HFF-Myc (cell line): ENCODE measurements around the gene TSPAN13.

Source experiments
- DNase-seq: peaks from one replicate; pipeline ENCODE4 v3.0.0-alpha.2; 2011; ENCODE audit warnings: low read depth; ENCODE audit errors: extremely low read depth
- H3K4me3 ChIP-seq: replicated peaks from 2 replicates; pipeline ENCODE4 v1.5.1; 2011; ENCODE audit warnings: low read depth, mild to moderate bottlenecking, control low read depth, low read length
- TF ChIP-seq, protein P1 (sequence below): IDR thresholded peaks from 2 replicates; pipeline ENCODE4 v1.5.1; 2012; ENCODE audit warnings: mild to moderate bottlenecking, low read depth, low read length, control low read depth; ENCODE audit errors: missing control alignments

The TSPAN13 gene

DNA sequence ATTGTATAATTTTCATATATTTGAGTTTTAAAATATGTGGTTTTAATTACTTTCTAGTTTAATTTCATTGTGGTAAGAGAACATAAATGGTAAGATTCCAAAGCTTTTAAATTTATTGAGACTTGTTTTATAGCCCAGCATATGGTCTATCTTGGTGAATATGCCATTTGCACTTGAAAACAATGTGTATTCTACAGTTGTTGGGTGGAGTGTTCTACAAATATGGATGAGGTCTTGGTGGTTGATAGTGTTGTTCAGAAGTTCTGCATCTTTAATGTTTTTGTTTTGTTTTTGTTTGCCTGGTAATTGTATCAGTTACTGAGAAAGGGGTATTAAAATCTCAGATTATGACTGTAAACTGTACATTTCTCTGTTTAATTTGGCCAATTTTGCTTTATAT lies 37.6 kb upstream of the TSPAN13 start:
- no peak overlapping the region for H3K4me3 ChIP-seq
- TF ChIP-seq, protein P1, sequence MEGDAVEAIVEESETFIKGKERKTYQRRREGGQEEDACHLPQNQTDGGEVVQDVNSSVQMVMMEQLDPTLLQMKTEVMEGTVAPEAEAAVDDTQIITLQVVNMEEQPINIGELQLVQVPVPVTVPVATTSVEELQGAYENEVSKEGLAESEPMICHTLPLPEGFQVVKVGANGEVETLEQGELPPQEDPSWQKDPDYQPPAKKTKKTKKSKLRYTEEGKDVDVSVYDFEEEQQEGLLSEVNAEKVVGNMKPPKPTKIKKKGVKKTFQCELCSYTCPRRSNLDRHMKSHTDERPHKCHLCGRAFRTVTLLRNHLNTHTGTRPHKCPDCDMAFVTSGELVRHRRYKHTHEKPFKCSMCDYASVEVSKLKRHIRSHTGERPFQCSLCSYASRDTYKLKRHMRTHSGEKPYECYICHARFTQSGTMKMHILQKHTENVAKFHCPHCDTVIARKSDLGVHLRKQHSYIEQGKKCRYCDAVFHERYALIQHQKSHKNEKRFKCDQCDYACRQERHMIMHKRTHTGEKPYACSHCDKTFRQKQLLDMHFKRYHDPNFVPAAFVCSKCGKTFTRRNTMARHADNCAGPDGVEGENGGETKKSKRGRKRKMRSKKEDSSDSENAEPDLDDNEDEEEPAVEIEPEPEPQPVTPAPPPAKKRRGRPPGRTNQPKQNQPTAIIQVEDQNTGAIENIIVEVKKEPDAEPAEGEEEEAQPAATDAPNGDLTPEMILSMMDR, result no peak
- DNase-seq, result no peak

DNA sequence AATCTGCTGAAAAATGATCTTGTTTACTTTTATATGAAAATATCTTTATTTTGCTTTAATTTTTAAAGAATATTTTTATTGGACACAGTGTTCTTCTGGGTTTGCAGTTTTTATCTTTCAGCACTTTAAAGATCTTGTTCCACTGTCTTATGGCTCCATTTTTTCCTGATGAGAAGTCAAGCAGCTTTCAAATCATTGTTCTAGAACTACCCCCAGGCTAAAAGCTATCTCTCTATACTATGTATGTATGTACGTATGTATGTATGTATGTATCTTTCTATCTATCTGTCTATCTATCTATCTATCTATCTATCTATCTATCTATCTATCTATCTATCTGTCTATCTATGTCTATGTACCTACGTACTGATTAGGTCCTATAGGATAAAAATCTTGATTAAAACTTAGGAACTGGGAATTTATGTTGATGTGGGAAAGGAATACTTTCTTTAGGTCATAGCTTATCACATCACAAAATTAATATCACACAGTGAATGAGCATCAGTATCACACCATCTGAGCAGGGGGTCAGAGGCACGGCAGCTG lies 35.4 kb upstream of the TSPAN13 start:
- no peak for DNase-seq
- TF ChIP-seq, protein P1, result no peak
- H3K4me3 ChIP-seq, result no peak overlapping the region

DNA sequence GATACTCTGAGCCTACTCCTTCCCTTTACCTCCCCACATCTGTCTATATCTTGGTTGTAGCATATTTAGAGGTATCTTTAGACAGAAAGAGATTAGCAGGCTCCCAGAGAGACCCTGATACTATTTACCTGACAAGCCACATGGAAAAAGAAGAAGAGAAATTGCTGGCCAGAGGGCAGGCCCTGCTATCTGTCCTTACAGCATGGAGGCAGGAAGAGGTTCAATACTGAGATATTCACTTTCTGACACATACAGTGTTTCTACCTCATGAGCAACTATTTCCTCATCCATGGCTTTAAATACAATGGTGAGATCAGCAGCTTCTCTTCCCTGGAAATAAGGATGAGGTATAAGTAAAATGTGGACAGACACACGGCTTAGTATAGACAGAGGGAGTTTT lies 33.9 kb upstream of the TSPAN13 start:
- TF ChIP-seq, protein P1, result no peak
- no peak overlapping the region for H3K4me3 ChIP-seq
- no peak for DNase-seq

DNA sequence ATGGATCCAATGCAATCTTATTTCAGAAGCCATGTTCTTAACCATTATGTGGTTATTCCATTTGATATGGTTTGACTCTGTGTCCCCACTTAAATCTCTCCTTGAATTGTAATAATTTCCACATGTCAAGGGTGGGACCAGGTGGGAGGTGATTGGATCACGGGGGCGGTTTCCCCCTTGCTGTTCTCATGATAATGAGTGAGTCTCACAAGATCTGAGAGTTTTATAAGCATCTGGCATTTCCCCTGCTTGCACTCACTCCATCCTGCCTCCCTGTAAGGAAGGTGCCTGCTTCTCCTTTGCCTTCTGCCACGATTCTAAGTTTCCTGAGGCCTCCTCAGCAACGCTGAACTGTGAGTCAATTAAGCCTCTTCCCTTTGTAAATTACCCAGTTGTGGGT lies 32.0 kb upstream of the TSPAN13 start:
- no peak overlapping the region for H3K4me3 ChIP-seq
- TF ChIP-seq, protein P1, result no peak
- DNase-seq, result no peak

DNA sequence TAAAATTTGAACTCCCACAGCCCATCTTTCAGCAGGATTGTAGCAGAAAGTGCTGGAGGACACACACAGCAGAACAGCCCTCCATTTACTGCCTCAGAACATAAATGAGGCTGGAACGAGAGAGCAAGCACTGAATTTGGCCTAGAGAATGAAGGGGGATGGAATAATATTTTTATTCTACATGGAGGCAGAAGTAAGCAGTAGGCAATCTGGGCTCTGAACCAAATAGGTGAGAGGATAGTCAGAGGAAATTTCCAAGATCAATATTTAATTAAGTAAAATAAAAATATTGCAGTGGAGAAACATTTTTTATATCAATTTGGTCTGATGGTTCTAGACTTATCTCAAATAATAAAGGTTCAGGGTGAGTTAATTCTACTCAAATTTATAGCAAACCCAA lies 29.2 kb upstream of the TSPAN13 start:
- DNase-seq, result no peak
- TF ChIP-seq, protein P1, result no peak
- no peak overlapping the region for H3K4me3 ChIP-seq

DNA sequence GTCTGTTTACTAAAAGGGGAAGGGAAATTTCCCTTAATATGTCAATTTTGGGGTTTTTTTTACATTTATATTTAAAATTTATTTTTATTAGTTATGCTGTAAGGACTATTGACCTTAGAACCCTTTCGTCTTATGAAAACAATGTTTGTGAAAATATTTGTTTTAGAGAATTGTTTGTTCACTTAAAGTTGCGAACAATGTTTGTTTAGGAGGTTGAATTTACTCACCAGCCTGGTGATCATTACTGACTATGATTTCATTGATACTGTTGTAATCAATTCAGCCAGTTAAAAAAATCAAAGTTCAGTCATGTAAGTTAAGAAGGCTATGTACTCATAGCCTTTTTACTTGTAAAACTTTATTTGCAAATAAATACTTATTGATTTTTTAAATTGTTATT lies 27.4 kb upstream of the TSPAN13 start:
- H3K4me3 ChIP-seq, result no peak overlapping the region
- TF ChIP-seq, protein P1, result no peak
- DNase-seq, result no peak

DNA sequence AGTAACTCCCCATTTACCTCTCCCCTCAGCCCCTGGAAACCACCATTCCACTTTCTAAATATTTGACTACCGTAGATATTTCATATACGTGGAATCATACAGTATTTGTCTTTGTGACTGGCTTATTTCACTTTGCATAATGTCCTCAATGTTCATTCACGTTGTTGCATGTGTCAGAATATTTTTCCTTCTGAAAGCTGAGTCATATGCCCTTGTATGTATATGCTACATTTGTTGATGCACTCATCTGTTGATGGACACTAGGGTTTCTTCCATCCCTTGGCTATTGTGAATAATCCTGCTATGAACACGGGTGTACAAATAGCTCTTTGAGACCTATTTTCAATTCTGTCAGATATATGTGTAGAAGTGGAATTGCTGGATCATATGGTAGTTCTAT lies 25.8 kb upstream of the TSPAN13 start:
- no peak overlapping the region for H3K4me3 ChIP-seq
- no peak for DNase-seq
- TF ChIP-seq, protein P1, result no peak
